MCF 10A (cell line): ENCODE measurements around the gene P3H2. TPM values are rescaled to one million over a fixed set of nuclear protein-coding genes. Genes with fewer than 3 reads are reported as not detected.

ENCODE experiments used
- BruUV-seq: library from RNA; stranded (reverse); fragments of 400-500 nt; replicated peaks from 2 replicates; lab custom pipeline; 2021; lab: Mats Ljungman, UMichigan
- CTCF ChIA-PET: fragments of 300-600 bp; sonication (Branson Sonifier 250); formaldehyde crosslinking; extraction: SDS; loops from one replicate; lab custom pipeline; 2021; ENCODE audit warnings: antibody characterized with exemption, inconsistent platforms; lab: Yijun Ruan, JAX
- POLR2A ChIA-PET: fragments of 300-600, 350-650 bp; sonication (Branson Sonifier 250); formaldehyde crosslinking; extraction: SDS; loops from one replicate; lab custom pipeline; 2020; ENCODE audit warnings: antibody characterized with exemption, inconsistent platforms; lab: Yijun Ruan, JAX
- DNase-seq: peaks from one replicate; pipeline ENCODE4 v3.0.0-alpha.2; 2018; ENCODE audit not compliant: unreplicated experiment
- H3K27ac Mint-ChIP-seq: one replicate; pipeline ENCODE4 v1.8.0; 2022; ENCODE audit warnings: mild to moderate bottlenecking, low read depth, mixed read lengths; ENCODE audit not compliant: unreplicated experiment
- H3K27me3 Mint-ChIP-seq: one replicate; pipeline ENCODE4 v1.8.0; 2022; ENCODE audit warnings: mixed read lengths; ENCODE audit not compliant: insufficient read depth, unreplicated experiment
- H3K36me3 Mint-ChIP-seq: one replicate; pipeline ENCODE4 v1.8.0; 2022; ENCODE audit warnings: mild to moderate bottlenecking, moderate library complexity, mixed read lengths; ENCODE audit not compliant: insufficient read depth, unreplicated experiment
- H3K4me1 Mint-ChIP-seq: one replicate; pipeline ENCODE4 v1.8.0; 2022; ENCODE audit warnings: mixed read lengths; ENCODE audit not compliant: insufficient read depth, unreplicated experiment
- H3K4me3 Mint-ChIP-seq: one replicate; pipeline ENCODE4 v1.8.0; 2022; ENCODE audit warnings: mild to moderate bottlenecking, moderate library complexity, mixed read lengths; ENCODE audit not compliant: unreplicated experiment
- H3K9me3 Mint-ChIP-seq: one replicate; pipeline ENCODE4 v1.8.0; 2022; ENCODE audit warnings: mixed read lengths; ENCODE audit not compliant: unreplicated experiment
- intact Hi-C: fragments of 100-400 bp; cut with micrococcal nuclease; formaldehyde crosslinking; loops from 2 replicates; pipeline ENCODE4 v1.14.1; 2022
- total RNA-seq: library from RNA; stranded (reverse); gene quantifications from 2 replicates; pipeline ENCODE4 v1.2.3, GENCODE V29; 2022
- TF ChIP-seq, protein P1 (sequence below): fragments of 200-600 bp; IDR thresholded peaks from one replicate; pipeline ENCODE4 v1.8.0; 2022; ENCODE audit warnings: antibody characterized with exemption, mild to moderate bottlenecking; ENCODE audit not compliant: unreplicated experiment

Gene P3H2
- total RNA-seq, 1 experiment from 2014 or later: 60.2 TPM

DNA sequence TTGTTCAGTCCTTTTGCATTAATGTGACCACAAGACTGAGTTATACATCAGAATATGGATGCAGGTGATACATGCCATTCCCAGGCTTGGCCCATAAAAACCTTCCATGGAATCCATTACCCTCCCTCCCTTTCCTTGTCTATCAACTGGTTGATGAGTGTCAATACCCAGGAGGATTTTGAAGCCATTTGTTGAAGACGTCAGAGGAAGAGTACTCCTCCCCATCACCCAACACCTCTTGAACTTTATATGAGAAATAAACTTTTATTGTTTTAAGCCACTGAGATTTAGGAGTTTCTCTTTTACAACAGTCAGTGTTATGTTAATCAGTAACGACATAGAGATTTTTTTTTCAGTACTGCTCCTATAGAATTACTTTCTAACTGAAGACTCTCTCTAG lies 55.5 kb downstream of the P3H2 start:
- no peak for DNase-seq
- H3K27me3 Mint-ChIP-seq: no peaks in the 10 kb centered on the region
- H3K9me3 Mint-ChIP-seq: no peaks in the 10 kb centered on the region
- ChIA-PET POLR2A (interaction anchor here (0.6 to 3.4 kb wide), 3 partner anchors 16 to 348 kb away, joined by 3 to 32 read pairs (median 3); no protein-coding TSS in a partner anchor), CTCF (interaction anchor here (1.5 kb wide), 1 partner anchor 137 kb away, joined by 3 read pairs; no protein-coding TSS in a partner anchor)
- H3K4me1 Mint-ChIP-seq: no peaks in the 10 kb centered on the region
- H3K27ac Mint-ChIP-seq: peak overlapping the region; percentile 79
- BruUV-seq: no TSS peak
- H3K4me3 Mint-ChIP-seq: no peak overlapping the region
- H3K36me3 Mint-ChIP-seq: peaks cover 7% of the 10 kb centered on the region
- TF ChIP-seq, protein P1, sequence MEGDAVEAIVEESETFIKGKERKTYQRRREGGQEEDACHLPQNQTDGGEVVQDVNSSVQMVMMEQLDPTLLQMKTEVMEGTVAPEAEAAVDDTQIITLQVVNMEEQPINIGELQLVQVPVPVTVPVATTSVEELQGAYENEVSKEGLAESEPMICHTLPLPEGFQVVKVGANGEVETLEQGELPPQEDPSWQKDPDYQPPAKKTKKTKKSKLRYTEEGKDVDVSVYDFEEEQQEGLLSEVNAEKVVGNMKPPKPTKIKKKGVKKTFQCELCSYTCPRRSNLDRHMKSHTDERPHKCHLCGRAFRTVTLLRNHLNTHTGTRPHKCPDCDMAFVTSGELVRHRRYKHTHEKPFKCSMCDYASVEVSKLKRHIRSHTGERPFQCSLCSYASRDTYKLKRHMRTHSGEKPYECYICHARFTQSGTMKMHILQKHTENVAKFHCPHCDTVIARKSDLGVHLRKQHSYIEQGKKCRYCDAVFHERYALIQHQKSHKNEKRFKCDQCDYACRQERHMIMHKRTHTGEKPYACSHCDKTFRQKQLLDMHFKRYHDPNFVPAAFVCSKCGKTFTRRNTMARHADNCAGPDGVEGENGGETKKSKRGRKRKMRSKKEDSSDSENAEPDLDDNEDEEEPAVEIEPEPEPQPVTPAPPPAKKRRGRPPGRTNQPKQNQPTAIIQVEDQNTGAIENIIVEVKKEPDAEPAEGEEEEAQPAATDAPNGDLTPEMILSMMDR: no peak
- intact Hi-C loops: no loop called here

DNA sequence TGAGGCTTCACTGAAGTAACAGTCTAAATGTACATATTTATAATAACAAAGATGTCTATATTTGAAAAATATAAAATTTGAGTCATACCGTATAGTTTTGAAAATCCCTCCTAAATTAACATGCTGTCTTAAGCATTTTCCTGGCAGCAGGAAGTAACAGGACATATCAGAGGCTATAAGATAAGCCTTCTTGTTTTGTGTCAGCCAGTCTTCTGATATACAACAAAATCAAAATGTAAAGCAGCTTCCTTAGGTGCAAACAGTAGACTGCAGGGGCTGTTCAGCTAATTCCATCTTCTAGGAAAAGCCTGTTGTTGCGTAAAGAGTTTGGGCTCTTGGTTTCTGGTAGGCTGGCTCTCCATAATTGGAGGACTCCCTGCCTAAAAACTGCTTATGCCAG lies 56.0 kb downstream of the P3H2 start:
- Mint-ChIP-seq H3K27ac (peak overlapping the region; percentile 79), H3K4me3 (no peak overlapping the region), H3K4me1 (no peaks in the 10 kb centered on the region), H3K36me3 (peaks cover 7% of the 10 kb centered on the region), H3K9me3 (no peaks in the 10 kb centered on the region), H3K27me3 (no peaks in the 10 kb centered on the region)
- BruUV-seq: no TSS peak
- intact Hi-C loops: no loop called here
- TF ChIP-seq, protein P1: no peak
- CTCF ChIA-PET: interaction anchor here (0.6 to 1.5 kb wide), 4 partner anchors 101 to 747 kb away, joined by 3 to 6 read pairs (median 4); no protein-coding TSS in a partner anchor
- no peak for DNase-seq
- POLR2A ChIA-PET: interaction anchor here (0.9 to 3.4 kb wide), 11 partner anchors 8 to 57 kb away, joined by 3 to 32 read pairs (median 4); no protein-coding TSS in a partner anchor

DNA sequence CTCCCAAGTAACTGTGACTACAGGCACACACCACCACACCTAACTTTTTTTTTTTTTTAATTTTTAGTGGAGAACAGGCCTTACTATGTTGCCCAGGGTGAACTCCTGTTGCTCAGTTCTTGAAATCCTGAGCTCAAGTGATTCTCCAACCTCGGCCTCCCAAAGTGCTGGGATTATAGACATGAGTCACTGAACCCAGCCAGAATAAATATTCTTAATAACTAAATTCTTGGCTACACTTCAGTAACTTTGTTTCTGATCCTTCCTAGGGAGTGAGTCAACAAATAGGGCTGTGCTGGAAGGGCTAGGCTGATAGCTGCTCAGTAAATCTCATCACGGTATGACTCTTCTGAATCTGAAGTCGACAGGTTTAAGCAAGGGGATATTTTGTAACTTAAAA lies 56.6 kb downstream of the P3H2 start:
- CTCF ChIA-PET: interaction anchor here (0.6 to 1.5 kb wide), 5 partner anchors 19 to 747 kb away, joined by 3 to 6 read pairs (median 4); no protein-coding TSS in a partner anchor
- DNase-seq: peak; percentile 85
- Mint-ChIP-seq H3K4me1 (no peaks in the 10 kb centered on the region), H3K4me3 (no peak overlapping the region), H3K27ac (peak overlapping the region; percentile 79), H3K9me3 (no peaks in the 10 kb centered on the region), H3K36me3 (peaks cover 7% of the 10 kb centered on the region), H3K27me3 (no peaks in the 10 kb centered on the region)
- intact Hi-C loops: no loop called here
- BruUV-seq: no TSS peak
- TF ChIP-seq, protein P1: no peak
- POLR2A ChIA-PET: interaction anchor here (0.6 to 3.4 kb wide), 13 partner anchors 8 to 57 kb away, joined by 3 to 32 read pairs (median 4); no protein-coding TSS in a partner anchor

DNA sequence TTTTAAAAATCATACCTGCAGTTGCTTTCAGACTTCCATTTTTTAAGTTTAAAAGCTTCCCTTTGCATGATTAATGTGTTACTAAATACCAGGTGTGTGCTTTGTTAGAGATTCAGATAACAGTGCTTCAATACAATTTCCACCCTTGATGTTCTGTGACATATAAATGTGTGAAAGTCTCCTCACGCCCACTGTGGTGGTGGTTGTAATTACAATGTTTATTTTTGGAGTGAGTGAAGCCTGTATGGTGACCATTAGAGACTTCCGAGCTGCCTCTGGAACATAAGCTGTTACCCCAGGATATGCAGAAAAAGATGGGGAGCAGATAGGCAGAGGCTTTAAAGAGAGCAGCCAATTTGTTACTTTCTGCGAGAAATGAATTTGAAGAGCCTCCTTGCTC lies 57.2 kb downstream of the P3H2 start:
- CTCF ChIA-PET: interaction anchor here (1.0 to 1.5 kb wide), 5 partner anchors 15 to 139 kb away, joined by 3 to 6 read pairs (median 4); no protein-coding TSS in a partner anchor

More for the DNA sequence above, 57.2 kb downstream of the P3H2 start:
- no TSS peak for BruUV-seq
- peak overlapping the region; percentile 79 for H3K27ac Mint-ChIP-seq
- POLR2A ChIA-PET: interaction anchor here (0.6 to 3.4 kb wide), 15 partner anchors 9 to 73 kb away, joined by 3 to 32 read pairs (median 4); no protein-coding TSS in a partner anchor
- H3K27me3 Mint-ChIP-seq: no peaks in the 10 kb centered on the region
- peaks cover 7% of the 10 kb centered on the region for H3K36me3 Mint-ChIP-seq
- intact Hi-C loops: no loop called here
- no peak for DNase-seq
- H3K4me3 Mint-ChIP-seq: no peak overlapping the region
- TF ChIP-seq, protein P1: no peak
- no peaks in the 10 kb centered on the region for H3K9me3 Mint-ChIP-seq
- H3K4me1 Mint-ChIP-seq: peaks cover 2% of the 10 kb centered on the region
